Common myeloid progenitor, CD34-positive (primary cell): Measurements from ENCODE around the gene KCNIP4.

Source experiments
- CTCF ChIA-PET: fragments of 350-600 bp; sonication (Branson Sonifier 250); formaldehyde crosslinking; loops from one replicate; lab custom pipeline; 2021; ENCODE audit warnings: antibody characterized with exemption; lab: Charles Lee
- POLR2A ChIA-PET: fragments of 350-600 bp; sonication (Branson Sonifier 250); formaldehyde crosslinking; loops from one replicate; lab custom pipeline; 2021; ENCODE audit warnings: antibody characterized with exemption; lab: Charles Lee
- DNase-seq, 3 donors: peaks; one replicate each; pipeline versions ENCODE4 v3.0.0 to v3.0.0-alpha.2; 2013
- H3K27ac ChIP-seq, 2 experiments: 1 replicate in 1 of 2; 2 replicates in 1 of 2; pipeline ENCODE4 v1.7.0; 2013; ENCODE audit warnings: inconsistent platforms in 2 of 2, low read length in 2 of 2, mild to moderate bottlenecking in 2 of 2, low read depth in 1 of 2, moderate library complexity in 1 of 2; ENCODE audit not compliant: severe bottlenecking in 2 of 2, insufficient read depth in 1 of 2, poor library complexity in 1 of 2
- H3K27me3 ChIP-seq, 5 experiments: replicated peaks in 2 of 5; 1 replicate in 3 of 5; 2 replicates in 2 of 5; pipeline versions ENCODE4 v1.6.1 to v1.7.0; 2013; ENCODE audit warnings: low read length in 4 of 5, mild to moderate bottlenecking in 2 of 5, moderate library complexity in 2 of 5, inconsistent platforms in 1 of 5; ENCODE audit not compliant: insufficient read depth in 5 of 5, control insufficient read depth in 4 of 5
- H3K36me3 ChIP-seq, 4 experiments: 1 replicate in 2 of 4; 2 replicates in 2 of 4; pipeline versions ENCODE4 v1.6.1 to v1.7.0; 2013; ENCODE audit warnings: low read length in 3 of 4, control low read depth in 1 of 4, mild to moderate bottlenecking in 1 of 4; ENCODE audit not compliant: control insufficient read depth in 4 of 4, insufficient read depth in 4 of 4
- H3K4me1 ChIP-seq, 4 experiments: 1 replicate in 3 of 4; 2 replicates in 1 of 4; pipeline versions ENCODE4 v1.6.1 to v1.7.1; 2013; ENCODE audit warnings: low read length in 3 of 4, mild to moderate bottlenecking in 3 of 4, control low read depth in 1 of 4, inconsistent platforms in 1 of 4, moderate library complexity in 1 of 4; ENCODE audit not compliant: control insufficient read depth in 4 of 4, insufficient read depth in 4 of 4; ENCODE audit errors: control extremely low read depth in 1 of 4
- H3K4me3 ChIP-seq, 7 experiments: 1 replicate in 4 of 7; 2 replicates in 3 of 7; pipeline versions ENCODE4 v1.5.1 to v1.7.0; 2013; ENCODE audit warnings: mild to moderate bottlenecking in 7 of 7, low read length in 6 of 7, moderate library complexity in 6 of 7, inconsistent platforms in 2 of 7, low read depth in 2 of 7, control low read depth in 1 of 7; ENCODE audit not compliant: insufficient read depth in 4 of 7, control insufficient read depth in 1 of 7; ENCODE audit errors: extremely low read depth in 1 of 7
- H3K9me3 ChIP-seq, 5 experiments: 1 replicate in 4 of 5; 2 replicates in 1 of 5; pipeline versions ENCODE4 v1.6.1 to v1.7.1; 2013; ENCODE audit warnings: low read length in 4 of 5, mild to moderate bottlenecking in 2 of 5, inconsistent platforms in 1 of 5, low read depth in 1 of 5, moderate library complexity in 1 of 5; ENCODE audit not compliant: control insufficient read depth in 4 of 5, insufficient read depth in 2 of 5; ENCODE audit errors: control extremely low read depth in 1 of 5
- WGBS: methylation state at CpG from one replicate; pipeline ENCODE4 v1.1.5; 2013; ENCODE audit not compliant: insufficient coverage; 5-methylcytosine and 5-hydroxymethylcytosine counted together

The KCNIP4 gene

DNA sequence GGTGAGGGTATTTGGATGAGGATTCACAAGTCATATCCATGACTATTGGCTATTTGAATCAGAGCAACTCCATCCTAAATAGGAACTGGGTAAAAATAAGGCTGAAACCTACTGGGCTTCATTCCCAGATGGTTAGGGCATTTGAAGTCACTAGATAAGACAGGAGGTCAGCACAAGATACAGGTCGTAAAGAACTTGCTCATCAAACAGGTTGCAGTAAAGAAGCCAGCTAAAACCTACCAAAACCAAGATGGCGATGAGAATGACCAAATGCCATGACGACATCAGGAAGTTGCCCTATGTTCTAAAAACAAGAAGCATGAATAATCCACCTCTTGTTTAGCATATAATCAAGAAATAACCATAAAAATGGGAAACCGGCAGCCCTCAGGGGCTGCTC is 1023.4 kb downstream of the KCNIP4 start:
- 83% methylated on average over 4 of the region's 4 CpGs for WGBS

DNA sequence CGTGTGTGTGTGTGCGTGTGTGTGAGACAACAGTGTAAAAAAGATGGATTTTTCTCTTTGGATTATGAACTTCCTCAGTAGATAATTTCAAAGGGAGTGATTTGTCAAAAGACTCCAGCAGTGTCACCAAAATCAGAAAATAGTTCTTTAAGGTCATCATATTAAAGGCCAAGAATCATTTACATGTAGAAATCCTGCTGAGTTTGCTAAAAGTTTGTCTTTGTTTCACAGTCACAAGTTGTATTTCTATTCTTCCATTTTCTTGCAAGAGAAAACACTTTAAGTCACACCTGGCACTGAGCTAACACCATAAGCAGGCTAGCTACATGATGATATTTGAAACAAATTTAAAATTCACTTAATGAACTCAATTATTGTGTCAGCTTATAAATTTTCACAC is 1025.6 kb downstream of the KCNIP4 start:
- no peak overlapping the region for H3K4me3 ChIP-seq
- no peaks in the 10 kb centered on the region for H3K9me3 ChIP-seq
- no peak for DNase-seq
- WGBS: no CpG with 5 or more reads among the region's 2 CpGs
- no peaks in the 10 kb centered on the region for H3K4me1 ChIP-seq
- H3K27ac ChIP-seq: no peak overlapping the region
- no peaks in the 10 kb centered on the region for H3K27me3 ChIP-seq
- ChIA-PET CTCF (no interaction called here), POLR2A (no interaction called here)
- H3K36me3 ChIP-seq: no peaks in the 10 kb centered on the region

More for the DNA sequence above, 1023.4 kb downstream of the KCNIP4 start:
- no peak for DNase-seq
- Histone ChIP-seq H3K36me3 (no peaks in the 10 kb centered on the region), H3K4me3 (no peak overlapping the region), H3K27ac (no peak overlapping the region), H3K9me3 (no peaks in the 10 kb centered on the region), H3K4me1 (no peaks in the 10 kb centered on the region), H3K27me3 (no peaks in the 10 kb centered on the region)
- CTCF ChIA-PET: no interaction called here
- POLR2A ChIA-PET: no interaction called here

GRCh38 chr4:20916106-20916505 is 1032.5 kb downstream of the KCNIP4 start:
- no CpG with 5 or more reads among the region's 1 CpG for WGBS
- Histone ChIP-seq H3K27me3 (no peaks in the 10 kb centered on the region), H3K27ac (no peak overlapping the region), H3K4me3 (no peak overlapping the region), H3K9me3 (no peaks in the 10 kb centered on the region), H3K36me3 (no peaks in the 10 kb centered on the region), H3K4me1 (no peaks in the 10 kb centered on the region)
- POLR2A ChIA-PET: no interaction called here
- CTCF ChIA-PET: no interaction called here
- no peak for DNase-seq

DNA sequence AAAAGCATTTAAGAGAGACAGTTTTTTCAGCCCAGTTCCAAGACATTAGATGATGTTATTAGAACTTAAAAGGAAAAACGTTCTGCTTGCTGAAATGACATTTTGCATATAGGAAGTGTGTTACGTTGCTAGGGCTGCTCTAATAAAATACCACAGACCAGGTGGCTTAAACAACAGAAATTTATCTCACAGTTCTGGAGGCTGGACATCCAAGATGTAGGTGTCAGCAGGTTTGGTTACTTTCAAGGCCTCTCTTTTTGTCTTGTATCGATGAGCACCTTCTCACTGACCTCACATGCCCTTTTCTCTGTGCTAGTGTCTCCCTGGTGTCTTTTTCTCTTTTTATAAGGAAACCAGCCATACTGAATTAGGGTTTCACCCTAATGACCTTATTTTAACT is 1043.6 kb downstream of the KCNIP4 start:
- CTCF ChIA-PET: no interaction called here
- no peak for DNase-seq
- WGBS: 90% methylated on average over 2 of the region's 3 CpGs

GRCh38 chr4:20901851-20902250 is 1046.7 kb downstream of the KCNIP4 start:
- WGBS: no CpG with 5 or more reads among the region's 1 CpG
- H3K27ac ChIP-seq: no peak overlapping the region
- no peaks in the 10 kb centered on the region for H3K4me1 ChIP-seq
- no peaks in the 10 kb centered on the region for H3K36me3 ChIP-seq
- H3K27me3 ChIP-seq: no peaks in the 10 kb centered on the region
- POLR2A ChIA-PET: no interaction called here
- CTCF ChIA-PET: no interaction called here
- DNase-seq: no peak
- no peaks in the 10 kb centered on the region for H3K9me3 ChIP-seq
- no peak overlapping the region for H3K4me3 ChIP-seq

More for the DNA sequence above, 1043.6 kb downstream of the KCNIP4 start:
- Histone ChIP-seq H3K27me3 (no peaks in the 10 kb centered on the region), H3K4me3 (no peak overlapping the region), H3K27ac (no peak overlapping the region), H3K4me1 (no peaks in the 10 kb centered on the region), H3K36me3 (no peaks in the 10 kb centered on the region), H3K9me3 (no peaks in the 10 kb centered on the region)
- POLR2A ChIA-PET: no interaction called here

DNA sequence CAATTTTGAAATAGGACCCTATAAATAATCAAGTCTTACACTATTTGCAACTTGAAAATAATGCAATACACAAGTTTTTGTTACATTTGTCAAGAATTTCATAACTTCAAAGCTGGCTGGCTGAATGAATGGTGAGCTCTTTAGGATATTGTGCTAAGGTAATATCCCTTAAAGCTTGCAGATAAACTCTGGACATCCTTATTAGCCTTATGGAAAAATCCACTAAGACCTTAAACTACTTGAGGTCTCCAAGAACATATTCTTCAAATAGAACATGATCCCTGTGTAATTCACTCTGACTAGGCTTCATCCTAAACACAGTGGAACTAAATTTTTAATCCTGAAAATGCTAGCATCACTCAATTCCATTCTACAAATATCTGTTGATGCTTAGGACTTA is 1049.0 kb downstream of the KCNIP4 start:
- no peak overlapping the region for H3K4me3 ChIP-seq
- no peak for DNase-seq
- POLR2A ChIA-PET: no interaction called here
- H3K36me3 ChIP-seq: no peaks in the 10 kb centered on the region
- no peak overlapping the region for H3K27ac ChIP-seq
- no peaks in the 10 kb centered on the region for H3K9me3 ChIP-seq
- no peaks in the 10 kb centered on the region for H3K4me1 ChIP-seq
- no peaks in the 10 kb centered on the region for H3K27me3 ChIP-seq
- CTCF ChIA-PET: no interaction called here

GRCh38 chr4:20895988-20896387 is 1052.6 kb downstream of the KCNIP4 start:
- no peaks in the 10 kb centered on the region for H3K4me1 ChIP-seq
- CTCF ChIA-PET: no interaction called here
- no peaks in the 10 kb centered on the region for H3K9me3 ChIP-seq
- H3K27ac ChIP-seq: no peak overlapping the region
- no peak overlapping the region for H3K4me3 ChIP-seq
- H3K36me3 ChIP-seq: no peaks in the 10 kb centered on the region
- 90% methylated on average over 2 of the region's 2 CpGs for WGBS
- POLR2A ChIA-PET: no interaction called here
- DNase-seq: no peak
- H3K27me3 ChIP-seq: no peaks in the 10 kb centered on the region
